Lower leg skin (tissue), 4 donors: ENCODE measurements around the gene ORC4. TPM values are rescaled to one million over a fixed set of nuclear protein-coding genes. Genes with fewer than 3 reads are reported as not detected.
"Not testable (repeated sequence)": the region's sequence is repeated elsewhere in the genome, so short reads cannot be mapped to it uniquely, and the experiment has no call there.

ENCODE experiments used
- DNase-seq, 2 donors: peaks; one replicate each; pipeline ENCODE4 v3.0.0-alpha.2; 2019; ENCODE audit warnings: low spot score in 2 of 2
- H3K4me3 ChIP-seq: fragments of 200-600 bp; sonication (generic); 2 replicates; pipeline ENCODE4 v1.5.1; 2017; ENCODE audit warnings: mild to moderate bottlenecking, low read depth; ENCODE audit not compliant: poor library complexity, severe bottlenecking
- CTCF ChIP-seq, 3 donors: fragments of 450-650 bp; IDR thresholded peaks; one replicate each; pipeline ENCODE4 v1.5.1; 2016; ENCODE audit warnings: antibody characterized with exemption in 3 of 3, mild to moderate bottlenecking in 3 of 3, moderate library complexity in 2 of 3
- POLR2A ChIP-seq, 2 donors: fragments of 450-650 bp; IDR thresholded peaks; one replicate each; pipeline ENCODE4 v1.6.1; 2016 to 2017; ENCODE audit warnings: antibody characterized with exemption in 2 of 2, mild to moderate bottlenecking in 1 of 2, moderate library complexity in 1 of 2
- WGBS, 2 donors: methylation state at CpG; one replicate each; pipeline ENCODE4 v1.1.5; 2018; 5-methylcytosine and 5-hydroxymethylcytosine counted together
- intact Hi-C: fragments of 100-400 bp; cut with DNase I; formaldehyde crosslinking; loops from one replicate; pipeline ENCODE4 v1.15.0; 2023; ENCODE audit warnings: low total_unique reads
- total RNA-seq, 4 donors: library from RNA; depleted of rRNA; stranded (reverse); fragments of >200 nt; gene quantifications; one replicate each; pipeline ENCODE4 v1.1.0, GENCODE V29; 2016

The ORC4 gene
- total RNA-seq, 4 donors from 2014 or later = 21.6 to 59.4 (median 38.8) TPM

- intact Hi-C loops = no loop called here
- 88 to 95% methylated on average over 4 of the region's 4 CpGs for WGBS, 2 donors
- TF ChIP-seq POLR2A (IDR thresholded peaks at IDR 0.05) (no peak), CTCF (IDR thresholded peaks at IDR 0.05) (no peak)
- no peak overlapping the region for H3K4me3 ChIP-seq
- DNase-seq = no peak
Observed at GRCh38 chr2:147998203-147998602, 22.3 kb downstream of the ORC4 start.

GRCh38 chr2:147996828-147997227 is 23.7 kb downstream of the ORC4 start:
- DNase-seq = no peak
- TF ChIP-seq CTCF (IDR thresholded peaks at IDR 0.05) = no peak
- TF ChIP-seq POLR2A (IDR thresholded peaks at IDR 0.05) = no peak
- H3K4me3 ChIP-seq = no peak overlapping the region
- intact Hi-C loops = no loop called here

GRCh38 chr2:147994965-147995364 is 25.6 kb downstream of the ORC4 start:
- WGBS, 2 donors = 94 to 98% methylated on average over 7 of the region's 7 CpGs
- H3K4me3 ChIP-seq, DNase-seq, intact Hi-C loops: not testable (repeated sequence)

- intact Hi-C loops = no loop called here
- H3K4me3 ChIP-seq = no peak overlapping the region
- WGBS, 2 donors = 63 to 66% methylated on average over 4 of the region's 4 CpGs
- DNase-seq = no peak
- TF ChIP-seq POLR2A (IDR thresholded peaks at IDR 0.05) (no peak), CTCF (IDR thresholded peaks at IDR 0.05) (no peak)
Observed at GRCh38 chr2:147989809-147990403, 30.6 kb downstream of the ORC4 start.

GRCh38 chr2:147989102-147989501 is 31.4 kb downstream of the ORC4 start:
- intact Hi-C loops = no loop called here
- TF ChIP-seq POLR2A (IDR thresholded peaks at IDR 0.05) = no peak
- no peak for TF ChIP-seq CTCF (IDR thresholded peaks at IDR 0.05)
- no peak overlapping the region for H3K4me3 ChIP-seq
- no peak for DNase-seq
- WGBS, 2 donors = 89 to 93% methylated on average over 3 of the region's 3 CpGs

GRCh38 chr2:147980940-147981528 is 39.5 kb downstream of the ORC4 start:
- 82 to 88% methylated on average over 5 of the region's 5 CpGs for WGBS, 2 donors
- TF ChIP-seq POLR2A (IDR thresholded peaks at IDR 0.05) (no peak), CTCF (IDR thresholded peaks at IDR 0.05) (no peak)
- intact Hi-C loops = no loop called here
- DNase-seq = no peak
- H3K4me3 ChIP-seq = no peak overlapping the region
